Superior temporal gyrus (tissue), 1 donor: ENCODE measurements around the gene IFI16.
A peak's percentile ranks its signal among the peaks of the same experiment; 100 is the strongest.
"Not testable (repeated sequence)": the region's sequence is repeated elsewhere in the genome, so short reads cannot be mapped to it uniquely, and the experiment has no call there.

ENCODE experiments used
- DNase-seq: peaks from one replicate; pipeline ENCODE4 v3.0.0-alpha.2; 2016; ENCODE audit errors: extremely low spot score

The IFI16 gene

GRCh38 chr1:159007726-159008125, 2.0 kb upstream of the IFI16 start:
- no peak for DNase-seq

GRCh38 chr1:159008744-159009188, 941 bp upstream of the IFI16 start:
- peak; percentile 20 for DNase-seq

DNA sequence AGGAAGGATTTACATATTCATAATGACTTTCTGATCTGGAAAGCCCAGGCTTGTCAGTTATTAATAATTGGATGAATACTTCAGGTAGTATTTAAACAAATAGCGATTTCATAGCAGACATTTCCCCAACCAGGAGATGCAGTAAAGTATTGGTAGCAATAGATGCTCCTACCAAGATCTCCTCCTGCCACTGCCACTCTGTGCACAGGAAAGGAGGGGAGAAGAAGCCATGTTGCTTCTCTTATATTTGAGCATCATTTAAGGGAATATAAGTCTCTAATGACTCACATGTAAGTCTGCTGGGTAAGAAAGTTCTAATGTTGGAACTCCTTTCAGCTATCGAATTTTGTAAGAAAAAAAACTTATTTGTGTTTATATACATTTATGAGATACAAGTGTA, 420 bp upstream of the IFI16 start:
- no peak for DNase-seq

GRCh38 chr1:159010391-159010790, 684 bp downstream of the IFI16 start:
- no peak for DNase-seq

DNA sequence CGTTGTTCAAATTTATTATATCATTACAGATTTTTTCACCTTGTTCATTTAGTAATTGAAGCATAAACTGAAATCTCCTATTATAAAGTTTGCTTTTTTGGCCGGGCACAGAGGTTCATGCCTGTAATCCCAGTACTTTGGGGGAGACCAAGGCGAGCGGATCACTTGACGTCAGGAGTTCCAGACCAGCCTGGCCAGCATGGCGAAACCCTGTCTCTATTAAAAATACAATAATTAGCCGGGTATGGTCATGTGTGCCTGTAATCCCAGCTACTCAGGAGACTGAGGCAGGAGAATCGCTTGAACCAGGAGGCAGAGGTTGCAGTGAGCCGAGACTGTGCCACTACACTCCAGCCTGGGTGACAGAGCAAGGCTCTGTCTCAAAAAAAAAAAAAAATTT, 1.3 kb downstream of the IFI16 start:
- not testable (repeated sequence) for DNase-seq

- no peak for DNase-seq
These were observed 2.0 kb downstream of the IFI16 start for GRCh38 chr1:159011751-159012150.

DNA sequence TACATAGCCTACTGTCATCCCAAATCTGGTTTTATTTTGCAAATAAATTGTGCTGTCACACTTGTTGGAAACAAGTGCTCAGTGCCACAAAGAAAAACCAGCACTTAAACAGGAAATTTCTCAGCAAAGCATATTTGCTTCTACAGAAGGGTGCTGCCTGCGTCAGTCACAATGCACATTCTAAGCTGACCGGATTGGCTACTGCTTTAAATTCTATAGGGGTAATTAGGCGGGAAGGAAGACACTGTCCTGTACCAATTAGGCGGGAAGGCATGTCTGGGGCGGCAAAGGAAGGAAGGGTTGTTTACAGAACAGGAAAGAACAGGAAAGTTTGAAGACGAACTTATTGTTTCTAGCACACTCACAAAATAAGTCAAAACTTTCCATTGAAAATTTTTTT, 2.8 kb downstream of the IFI16 start:
- DNase-seq, result peak; percentile 19

DNA sequence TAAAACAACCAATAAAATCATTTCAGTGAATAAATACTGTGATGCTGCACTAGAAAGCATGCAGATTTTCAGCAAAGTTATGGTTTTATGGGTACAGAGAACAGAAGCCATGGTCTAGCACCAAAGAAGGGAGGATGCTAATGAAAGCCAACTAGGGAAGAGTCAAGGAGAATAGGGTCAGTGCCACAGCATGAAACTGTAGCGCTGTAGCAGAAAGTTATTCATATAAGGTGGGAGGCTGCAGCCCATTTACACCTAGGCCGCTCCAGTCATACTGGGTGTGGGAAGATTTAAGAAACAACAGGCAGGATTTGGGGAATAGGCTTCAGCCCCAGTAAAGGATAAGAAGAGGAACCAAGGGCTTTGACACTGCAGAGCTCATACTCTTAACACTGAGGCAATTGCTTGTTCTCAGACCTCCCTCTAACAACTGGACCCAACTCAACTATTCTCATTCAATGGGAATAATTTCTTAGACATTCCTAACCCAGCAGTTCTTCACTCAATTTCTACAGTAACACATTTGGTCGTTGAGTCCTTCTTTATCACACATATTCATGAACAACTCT, 4.4 kb downstream of the IFI16 start:
- DNase-seq, result no peak

- DNase-seq, result no peak
These were observed 5.1 kb downstream of the IFI16 start for GRCh38 chr1:159014851-159015250.

GRCh38 chr1:159015440-159015909, 5.8 kb downstream of the IFI16 start:
- DNase-seq, result peak; percentile 43

GRCh38 chr1:159023723-159024122, 14.0 kb downstream of the IFI16 start:
- no peak for DNase-seq

DNA sequence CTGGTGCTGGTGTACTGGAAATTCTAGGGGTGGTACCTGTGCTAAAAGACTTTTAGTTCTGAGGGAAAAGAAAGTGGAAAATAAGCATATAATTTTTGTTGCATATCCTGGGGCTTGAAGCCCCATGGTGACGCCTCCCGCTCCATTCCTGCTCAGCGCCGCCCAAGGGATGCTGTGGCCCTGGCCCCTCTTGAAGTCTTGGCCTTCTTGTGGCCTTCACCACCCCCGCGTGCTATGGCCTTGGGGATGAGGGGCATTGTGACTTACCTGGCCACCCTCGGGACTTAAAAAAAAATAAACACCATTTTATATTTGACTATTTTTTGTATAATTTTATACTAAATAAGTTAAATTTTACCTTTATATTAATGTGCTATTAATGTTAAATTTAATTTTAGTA, 15.3 kb downstream of the IFI16 start:
- no peak for DNase-seq

DNA sequence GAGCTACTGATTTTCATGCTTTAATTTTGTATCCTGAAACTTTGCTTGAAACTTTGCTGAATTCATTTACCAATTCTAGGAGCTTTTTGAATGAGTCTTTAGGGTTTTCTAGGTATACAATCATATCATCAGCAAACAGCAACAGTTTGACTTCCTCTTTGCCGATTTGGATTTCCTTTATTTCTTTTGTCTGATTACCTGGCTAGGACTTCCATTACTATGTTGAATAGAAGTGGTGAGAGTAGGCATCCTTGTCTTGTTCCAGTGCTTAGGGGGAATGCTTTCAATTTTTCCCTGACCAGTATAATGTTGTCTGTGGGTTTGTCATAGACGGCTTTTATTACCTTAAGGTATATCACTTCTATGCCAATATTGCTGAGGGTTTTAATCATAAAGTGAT, 17.1 kb downstream of the IFI16 start:
- not testable (repeated sequence) for DNase-seq

GRCh38 chr1:159030311-159030710, 20.6 kb downstream of the IFI16 start:
- DNase-seq, result no peak

DNA sequence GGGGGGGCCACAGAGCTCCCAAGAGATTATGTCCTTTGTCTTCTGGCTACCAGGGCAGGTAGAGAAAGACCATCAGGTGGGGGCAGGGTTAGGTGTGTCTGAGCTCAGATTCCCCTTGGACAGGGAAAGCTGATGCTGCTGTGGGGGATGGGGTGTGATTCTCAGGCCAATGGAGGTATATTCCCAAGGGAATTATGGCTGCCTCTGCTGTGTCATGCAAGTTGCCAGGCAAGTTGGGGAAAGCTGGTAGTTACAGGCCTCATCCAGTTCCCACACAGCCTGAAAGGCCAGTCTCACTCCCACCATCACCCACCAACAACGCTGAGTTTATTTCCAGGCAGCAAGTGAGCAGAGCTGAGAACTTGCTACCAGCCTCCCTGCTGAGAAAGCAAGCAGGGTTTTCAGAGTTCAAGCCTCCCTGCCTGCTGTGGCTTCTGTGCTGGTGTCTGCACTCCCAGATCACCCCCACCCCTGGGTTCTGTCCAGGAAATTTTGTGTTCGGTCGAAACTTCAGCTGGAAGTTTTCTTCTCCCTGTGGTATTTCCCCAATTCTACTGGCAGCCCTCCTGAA, 21.3 kb downstream of the IFI16 start:
- DNase-seq, result no peak

DNA sequence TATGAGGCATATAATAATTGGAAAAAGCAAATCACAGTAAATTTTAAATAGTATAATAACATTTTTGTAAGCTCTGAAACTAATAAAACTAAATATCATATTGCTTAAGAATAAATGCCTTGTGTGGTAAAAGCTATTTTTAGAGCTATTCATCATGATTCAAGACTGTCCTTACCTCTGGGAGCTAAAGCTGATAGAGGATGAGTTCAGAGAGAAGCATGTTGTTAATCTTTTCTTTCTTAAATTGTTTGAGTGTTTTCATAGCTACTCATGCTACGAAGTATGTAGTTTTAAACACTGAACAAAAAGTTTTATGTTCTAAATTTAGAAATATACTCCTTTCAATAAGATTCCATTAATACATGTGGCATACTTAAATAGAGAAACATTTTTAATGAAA, 30.5 kb downstream of the IFI16 start:
- no peak for DNase-seq

GRCh38 chr1:159040893-159041724, 31.4 kb downstream of the IFI16 start:
- DNase-seq, result no peak

DNA sequence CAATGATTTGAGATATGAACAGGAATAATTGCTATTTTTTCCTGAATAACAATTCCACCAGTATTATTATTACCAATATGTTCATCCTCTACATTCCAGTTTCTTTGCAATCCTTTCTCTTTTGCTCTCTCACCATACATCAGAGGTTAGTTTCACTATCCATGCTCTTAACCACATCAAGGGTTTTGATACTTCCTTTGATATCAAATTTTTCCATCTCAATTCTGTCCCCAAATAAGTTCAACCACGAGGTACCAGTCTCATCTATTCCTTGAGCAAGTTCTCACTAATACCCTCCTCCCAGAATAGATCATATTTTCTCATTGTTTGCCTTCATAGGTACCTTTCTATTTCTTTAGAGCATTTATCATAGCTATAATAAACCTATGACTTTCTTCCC, 36.8 kb downstream of the IFI16 start:
- not testable (repeated sequence) for DNase-seq

GRCh38 chr1:159051436-159051835, 41.7 kb downstream of the IFI16 start:
- no peak for DNase-seq

GRCh38 chr1:159054427-159054826, 44.7 kb downstream of the IFI16 start:
- DNase-seq, result no peak

- DNase-seq, result no peak
These were observed 45.5 kb downstream of the IFI16 start for GRCh38 chr1:159055181-159055641.

- no peak for DNase-seq
These were observed 46.5 kb downstream of the IFI16 start for GRCh38 chr1:159056069-159056698.
